ENCODE results near the gene REV3L. TPM values are rescaled to one million over a fixed set of nuclear protein-coding genes. Genes with fewer than 3 reads are reported as not detected.

REV3L gene
- total RNA-seq, 1 donor = 54.8 TPM

- no peak overlapping the region for H3K4me3 ChIP-seq (ENCODE audit: low read depth, low read length)
- TF ChIP-seq CTCF (IDR thresholded peaks at IDR 0.05; ENCODE audit: insufficient read depth, low read depth, low read length) = no peak
- no peak for DNase-seq (ENCODE audit: low read depth)
Measured at GRCh38 chr6:111254004-111254778, 228.8 kb downstream of the REV3L start.

- no peak overlapping the region for H3K4me3 ChIP-seq (ENCODE audit: low read depth, low read length)
- DNase-seq (ENCODE audit: low read depth) = no peak
- no peak for TF ChIP-seq CTCF (IDR thresholded peaks at IDR 0.05; ENCODE audit: insufficient read depth, low read depth, low read length)
Measured at GRCh38 chr6:111252726-111253125, 230.3 kb downstream of the REV3L start.

- TF ChIP-seq CTCF (IDR thresholded peaks at IDR 0.05; ENCODE audit: insufficient read depth, low read depth, low read length) = no peak
- no peak overlapping the region for H3K4me3 ChIP-seq (ENCODE audit: low read depth, low read length)
- DNase-seq (ENCODE audit: low read depth) = peak; percentile 63
Measured at GRCh38 chr6:111250791-111251354, 232.1 kb downstream of the REV3L start.

Other genes with a start within 250 kb of the REV3L start
- 20.6 and 21.2 TPM in 2 replicates for gene TRAF3IP2, start 122.7 kb upstream of the REV3L start, total RNA-seq